GM19468 (cell line): ENCODE results near the gene DNAJA1.
A peak's percentile ranks its signal among the peaks of the same experiment; 100 is the strongest.

Experiments
- ATAC-seq: cut with Tn5 transposase; IDR thresholded peaks from one replicate; pipeline ENCODE4 v1.9.1; 2021; ENCODE audit warnings: mild to moderate bottlenecking, moderate library complexity, moderate number of reproducible peaks; ENCODE audit not compliant: unreplicated experiment; ENCODE audit errors: extremely low read depth

The DNAJA1 gene

GRCh38 chr9:33025572-33026342, 684 bp downstream of the DNAJA1 start:
- no peak for ATAC-seq

GRCh38 chr9:33029231-33029786, 4.2 kb downstream of the DNAJA1 start:
- no peak for ATAC-seq

GRCh38 chr9:33030285-33030684, 5.2 kb downstream of the DNAJA1 start:
- ATAC-seq = no peak

- no peak for ATAC-seq
Observed at GRCh38 chr9:33032292-33032691, 7.2 kb downstream of the DNAJA1 start.

- ATAC-seq = no peak
Observed at GRCh38 chr9:33032865-33033264, 7.8 kb downstream of the DNAJA1 start.

- ATAC-seq = no peak
Observed at GRCh38 chr9:33040792-33041431, 15.8 kb downstream of the DNAJA1 start.

GRCh38 chr9:33041432-33042188, 16.5 kb downstream of the DNAJA1 start:
- ATAC-seq = no peak

GRCh38 chr9:33042473-33042872, 17.4 kb downstream of the DNAJA1 start:
- no peak for ATAC-seq

- ATAC-seq = no peak
Observed at GRCh38 chr9:33043671-33044070, 18.6 kb downstream of the DNAJA1 start.

- ATAC-seq = peak; percentile 61
Observed at GRCh38 chr9:33044162-33044673, 19.1 kb downstream of the DNAJA1 start.

- no peak for ATAC-seq
Observed at GRCh38 chr9:33044677-33045282, 19.7 kb downstream of the DNAJA1 start.

GRCh38 chr9:33046061-33046460, 21.0 kb downstream of the DNAJA1 start:
- ATAC-seq = no peak

- ATAC-seq = no peak
Observed at GRCh38 chr9:33048054-33048465, 23.0 kb downstream of the DNAJA1 start.

- ATAC-seq = peak; percentile 73
Observed at GRCh38 chr9:33049680-33050361, 24.7 kb downstream of the DNAJA1 start.

GRCh38 chr9:33051144-33051543, 26.1 kb downstream of the DNAJA1 start:
- no peak for ATAC-seq

GRCh38 chr9:33065157-33066076, 40.3 kb downstream of the DNAJA1 start:
- peak; percentile 72 for ATAC-seq

- no peak for ATAC-seq
Observed at GRCh38 chr9:33068991-33069390, 43.9 kb downstream of the DNAJA1 start.
